ENCODE results near the gene MECP2.

The MECP2 gene

DNA sequence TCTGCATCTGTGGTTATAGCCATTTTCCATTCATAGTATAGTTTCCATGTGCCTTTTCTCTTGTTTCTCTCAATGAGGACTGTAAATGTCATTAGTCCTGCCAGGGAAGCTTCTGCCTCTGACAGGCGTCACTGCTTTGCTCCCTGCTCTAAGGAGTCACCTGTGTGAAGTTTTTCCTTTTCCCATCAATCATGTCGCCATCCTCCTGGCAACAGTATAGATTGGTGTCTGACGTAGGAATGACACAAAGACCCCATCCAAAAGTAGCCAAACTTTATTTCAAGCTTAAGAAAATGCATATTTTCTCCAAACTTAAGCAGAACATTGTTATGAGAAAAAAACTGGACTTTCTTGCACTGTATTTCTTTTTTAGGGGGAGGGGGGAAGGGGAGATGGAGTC lies 23.1 kb upstream of the MECP2 start:
- H3K23ac ChIP-seq (ENCODE audit: low read length) = no peak overlapping the region
- no peak overlapping the region for H3K9ac ChIP-seq (ENCODE audit: low read length)
- H3K18ac ChIP-seq (ENCODE audit: low read length) = no peak overlapping the region
- no peak overlapping the region for H3K14ac ChIP-seq (ENCODE audit: low read length)
- no peaks in the 10 kb centered on the region for H3K27me3 ChIP-seq (ENCODE audit: insufficient read depth, low read length)
- H3K79me1 ChIP-seq (ENCODE audit: low read length) = no peaks in the 10 kb centered on the region
- H2AFZ ChIP-seq (ENCODE audit: insufficient read depth, low read length, poor library complexity) = no peak overlapping the region
- no peak overlapping the region for H2BK5ac ChIP-seq (ENCODE audit: low read depth, low read length, poor library complexity)
- no peaks in the 10 kb centered on the region for H3K9me3 ChIP-seq (ENCODE audit: insufficient read depth, low read depth, low read length)
- H3K79me2 ChIP-seq (ENCODE audit: control insufficient read depth, insufficient read depth, low read length, poor library complexity) = no peaks in the 10 kb centered on the region
- WGBS (ENCODE audit: extremely low coverage, insufficient coverage, insufficient read length) = no CpG with 5 or more reads among the region's 3 CpGs
- H4K12ac ChIP-seq (ENCODE audit: low read depth, low read length) = no peak overlapping the region
- no peak overlapping the region for H3K27ac ChIP-seq (ENCODE audit: low read depth, low read length)
- no peak overlapping the region for H3K4me3 ChIP-seq (ENCODE audit: low read depth, low read length)
- H3K36me3 ChIP-seq (ENCODE audit: control insufficient read depth in 1 of 2, insufficient read depth in 2 of 2, low read length in 2 of 2) = no peaks in the 10 kb centered on the region
- no peak overlapping the region for H4K91ac ChIP-seq (ENCODE audit: low read depth, low read length)
- no peak overlapping the region for H3K4ac ChIP-seq (ENCODE audit: low read depth, low read length)
- no peak overlapping the region for H3K4me2 ChIP-seq (ENCODE audit: low read length)
- peaks cover 3 to 14% of the 10 kb centered on the region in 2 experiments for H3K4me1 ChIP-seq (ENCODE audit: control insufficient read depth in 1 of 2, insufficient read depth in 2 of 2, low read length in 2 of 2)
- no peak for DNase-seq
- no peak overlapping the region for H4K8ac ChIP-seq (ENCODE audit: low read depth, low read length)
- no peak overlapping the region for H2BK120ac ChIP-seq (ENCODE audit: insufficient read depth, low read length, poor library complexity)
- H2AK5ac ChIP-seq (ENCODE audit: low read length) = no peak overlapping the region
- H2BK12ac ChIP-seq (ENCODE audit: low read length) = no peak overlapping the region

DNA sequence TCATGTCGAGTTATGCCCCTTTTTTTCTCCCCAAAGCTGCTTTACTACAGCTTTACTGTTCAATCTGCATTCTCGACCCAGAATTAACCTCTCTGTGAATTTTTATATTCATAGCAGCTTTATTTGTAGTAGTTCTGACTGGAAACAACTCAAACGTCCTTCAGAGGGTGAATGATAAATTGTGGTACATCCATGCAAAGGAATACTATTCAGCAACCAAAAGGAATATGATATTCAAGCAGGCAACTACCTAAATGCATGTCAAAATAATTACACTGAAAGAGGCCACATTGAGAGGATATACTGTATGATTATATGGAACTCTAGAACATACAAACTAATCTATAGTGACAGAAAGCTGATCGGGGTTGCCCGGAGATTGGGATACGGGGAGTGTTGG lies 20.0 kb upstream of the MECP2 start:
- Histone ChIP-seq H2AFZ (ENCODE audit: insufficient read depth, low read length, poor library complexity) (no peak overlapping the region), H3K4ac (ENCODE audit: low read depth, low read length) (no peak overlapping the region), H2BK120ac (ENCODE audit: insufficient read depth, low read length, poor library complexity) (no peak overlapping the region), H3K9ac (ENCODE audit: low read length) (no peak overlapping the region), H4K8ac (ENCODE audit: low read depth, low read length) (no peak overlapping the region), H3K79me2 (ENCODE audit: control insufficient read depth, insufficient read depth, low read length, poor library complexity) (no peaks in the 10 kb centered on the region), H2BK12ac (ENCODE audit: low read length) (no peak overlapping the region), H2BK5ac (ENCODE audit: low read depth, low read length, poor library complexity) (no peak overlapping the region), H3K4me2 (ENCODE audit: low read length) (no peak overlapping the region), H3K9me3 (ENCODE audit: insufficient read depth, low read depth, low read length) (no peaks in the 10 kb centered on the region), H4K91ac (ENCODE audit: low read depth, low read length) (no peak overlapping the region), H2AK5ac (ENCODE audit: low read length) (no peak overlapping the region), H3K4me1 (ENCODE audit: control insufficient read depth in 1 of 2, insufficient read depth in 2 of 2, low read length in 2 of 2) (peaks cover 2 to 11% of the 10 kb centered on the region in 2 experiments), H3K18ac (ENCODE audit: low read length) (no peak overlapping the region), H3K27ac (ENCODE audit: low read depth, low read length) (no peak overlapping the region), H3K14ac (ENCODE audit: low read length) (no peak overlapping the region), H3K4me3 (ENCODE audit: low read depth, low read length) (no peak overlapping the region), H3K36me3 (ENCODE audit: control insufficient read depth in 1 of 2, insufficient read depth in 2 of 2, low read length in 2 of 2) (no peaks in the 10 kb centered on the region), H3K27me3 (ENCODE audit: insufficient read depth, low read length) (no peaks in the 10 kb centered on the region), H3K79me1 (ENCODE audit: low read length) (no peaks in the 10 kb centered on the region), H4K12ac (ENCODE audit: low read depth, low read length) (no peak overlapping the region), H3K23ac (ENCODE audit: low read length) (no peak overlapping the region)
- no peak for DNase-seq
- no CpG with 5 or more reads among the region's 6 CpGs for WGBS (ENCODE audit: extremely low coverage, insufficient coverage, insufficient read length)

DNA sequence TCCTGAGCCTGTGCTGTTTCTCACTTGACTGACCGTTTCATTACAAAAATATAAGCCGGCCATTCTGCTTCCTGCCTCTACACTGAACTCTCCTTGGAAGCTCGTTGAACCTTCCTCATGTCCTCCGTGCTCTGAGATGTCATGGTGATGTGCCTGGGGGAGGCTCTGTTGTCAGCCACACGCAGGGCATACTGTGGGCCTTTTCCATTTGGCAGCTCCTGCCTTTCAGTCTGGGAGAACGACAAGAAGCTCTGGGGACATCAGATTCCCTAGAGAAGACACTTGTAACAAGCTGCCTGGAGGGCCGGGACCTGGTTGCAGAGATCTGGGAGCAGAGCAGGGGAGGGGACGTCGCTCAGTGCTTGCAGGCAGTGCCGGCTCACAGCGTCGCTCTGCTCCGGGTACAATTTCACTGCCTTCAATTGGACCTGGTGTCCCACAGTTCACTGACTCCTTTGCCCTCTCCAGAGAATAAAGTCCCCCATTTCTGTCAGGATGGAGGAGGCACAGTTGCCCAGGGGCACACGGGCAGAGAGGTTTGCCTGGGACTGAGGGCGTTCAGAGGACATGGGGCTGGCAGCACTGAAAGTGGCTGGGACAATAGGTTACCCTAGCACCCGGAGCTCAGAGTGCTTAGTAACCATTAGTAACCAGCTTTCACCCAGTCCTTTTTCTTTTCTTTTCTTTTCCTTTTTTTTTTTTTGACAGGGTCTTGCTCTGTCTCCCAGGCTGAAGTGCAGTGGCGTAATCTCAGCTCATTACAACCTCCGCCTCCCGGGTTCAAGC lies 19.1 kb upstream of the MECP2 start:
- no peak overlapping the region for H4K8ac ChIP-seq (ENCODE audit: low read depth, low read length)
- H3K4me2 ChIP-seq (ENCODE audit: low read length) = no peak overlapping the region
- no CpG with 5 or more reads among the region's 19 CpGs for WGBS (ENCODE audit: extremely low coverage, insufficient coverage, insufficient read length)
- no peak overlapping the region for H3K4ac ChIP-seq (ENCODE audit: low read depth, low read length)
- no peak overlapping the region for H2AFZ ChIP-seq (ENCODE audit: insufficient read depth, low read length, poor library complexity)
- H3K14ac ChIP-seq (ENCODE audit: low read length) = no peak overlapping the region
- no peak overlapping the region for H3K27ac ChIP-seq (ENCODE audit: low read depth, low read length)
- no peak overlapping the region for H2BK5ac ChIP-seq (ENCODE audit: low read depth, low read length, poor library complexity)
- H2AK5ac ChIP-seq (ENCODE audit: low read length) = no peak overlapping the region
- no peaks in the 10 kb centered on the region for H3K79me2 ChIP-seq (ENCODE audit: control insufficient read depth, insufficient read depth, low read length, poor library complexity)
- H3K9me3 ChIP-seq (ENCODE audit: insufficient read depth, low read depth, low read length) = no peaks in the 10 kb centered on the region
- no peak overlapping the region for H4K12ac ChIP-seq (ENCODE audit: low read depth, low read length)
- no peaks in the 10 kb centered on the region for H3K36me3 ChIP-seq (ENCODE audit: control insufficient read depth in 1 of 2, insufficient read depth in 2 of 2, low read length in 2 of 2)
- DNase-seq = no peak
- no peak overlapping the region for H2BK12ac ChIP-seq (ENCODE audit: low read length)
- H3K18ac ChIP-seq (ENCODE audit: low read length) = no peak overlapping the region
- no peak overlapping the region for H3K23ac ChIP-seq (ENCODE audit: low read length)
- no peaks in the 10 kb centered on the region for H3K79me1 ChIP-seq (ENCODE audit: low read length)
- H3K27me3 ChIP-seq (ENCODE audit: insufficient read depth, low read length) = no peaks in the 10 kb centered on the region
- no peak overlapping the region for H2BK120ac ChIP-seq (ENCODE audit: insufficient read depth, low read length, poor library complexity)
- no peak overlapping the region for H4K91ac ChIP-seq (ENCODE audit: low read depth, low read length)
- H3K9ac ChIP-seq (ENCODE audit: low read length) = no peak overlapping the region
- no peak overlapping the region for H3K4me3 ChIP-seq (ENCODE audit: low read depth, low read length)
- peaks cover 0 to 2% of the 10 kb centered on the region in 2 experiments for H3K4me1 ChIP-seq (ENCODE audit: control insufficient read depth in 1 of 2, insufficient read depth in 2 of 2, low read length in 2 of 2)

DNA sequence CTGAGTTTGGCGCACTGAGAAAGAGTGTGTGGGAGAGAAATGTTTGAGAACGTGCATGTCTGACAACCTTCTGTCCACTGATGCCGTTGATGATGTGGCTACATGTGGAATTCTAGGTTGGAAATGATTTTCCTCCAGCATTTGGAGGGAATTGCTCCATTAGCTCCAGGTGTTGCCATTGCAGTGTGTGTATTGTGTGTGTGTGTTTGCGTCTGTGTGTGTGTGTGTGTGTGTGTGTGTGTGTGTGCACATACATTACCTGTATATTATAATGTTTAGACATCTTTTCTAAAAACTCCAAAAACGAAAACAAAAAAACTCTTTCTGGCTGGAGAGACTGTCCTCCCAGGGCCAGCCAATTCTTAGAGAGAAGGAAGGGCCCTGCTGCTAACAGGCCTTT lies 18.2 kb upstream of the MECP2 start:
- no peak overlapping the region for H4K91ac ChIP-seq (ENCODE audit: low read depth, low read length)
- H3K79me1 ChIP-seq (ENCODE audit: low read length) = no peaks in the 10 kb centered on the region
- H4K12ac ChIP-seq (ENCODE audit: low read depth, low read length) = no peak overlapping the region
- H3K4ac ChIP-seq (ENCODE audit: low read depth, low read length) = no peak overlapping the region
- H3K14ac ChIP-seq (ENCODE audit: low read length) = no peak overlapping the region
- H2BK12ac ChIP-seq (ENCODE audit: low read length) = no peak overlapping the region
- no peak overlapping the region for H2AK5ac ChIP-seq (ENCODE audit: low read length)
- no peak overlapping the region for H3K9ac ChIP-seq (ENCODE audit: low read length)
- H3K27ac ChIP-seq (ENCODE audit: low read depth, low read length) = no peak overlapping the region
- no peak overlapping the region for H2BK120ac ChIP-seq (ENCODE audit: insufficient read depth, low read length, poor library complexity)
- H3K79me2 ChIP-seq (ENCODE audit: control insufficient read depth, insufficient read depth, low read length, poor library complexity) = no peaks in the 10 kb centered on the region
- DNase-seq = no peak
- H3K27me3 ChIP-seq (ENCODE audit: insufficient read depth, low read length) = no peaks in the 10 kb centered on the region
- no peak overlapping the region for H3K23ac ChIP-seq (ENCODE audit: low read length)
- no peak overlapping the region for H2BK5ac ChIP-seq (ENCODE audit: low read depth, low read length, poor library complexity)
- H2AFZ ChIP-seq (ENCODE audit: insufficient read depth, low read length, poor library complexity) = no peak overlapping the region
- no peak overlapping the region for H3K4me3 ChIP-seq (ENCODE audit: low read depth, low read length)
- no peaks in the 10 kb centered on the region for H3K4me1 ChIP-seq (ENCODE audit: control insufficient read depth in 1 of 2, insufficient read depth in 2 of 2, low read length in 2 of 2)
- no CpG with 5 or more reads among the region's 5 CpGs for WGBS (ENCODE audit: extremely low coverage, insufficient coverage, insufficient read length)
- no peak overlapping the region for H3K18ac ChIP-seq (ENCODE audit: low read length)
- H4K8ac ChIP-seq (ENCODE audit: low read depth, low read length) = no peak overlapping the region
- H3K9me3 ChIP-seq (ENCODE audit: insufficient read depth, low read depth, low read length) = no peaks in the 10 kb centered on the region
- no peak overlapping the region for H3K4me2 ChIP-seq (ENCODE audit: low read length)
- H3K36me3 ChIP-seq (ENCODE audit: control insufficient read depth in 1 of 2, insufficient read depth in 2 of 2, low read length in 2 of 2) = no peaks in the 10 kb centered on the region
